ENCODE results near the gene LTA.

DNA sequence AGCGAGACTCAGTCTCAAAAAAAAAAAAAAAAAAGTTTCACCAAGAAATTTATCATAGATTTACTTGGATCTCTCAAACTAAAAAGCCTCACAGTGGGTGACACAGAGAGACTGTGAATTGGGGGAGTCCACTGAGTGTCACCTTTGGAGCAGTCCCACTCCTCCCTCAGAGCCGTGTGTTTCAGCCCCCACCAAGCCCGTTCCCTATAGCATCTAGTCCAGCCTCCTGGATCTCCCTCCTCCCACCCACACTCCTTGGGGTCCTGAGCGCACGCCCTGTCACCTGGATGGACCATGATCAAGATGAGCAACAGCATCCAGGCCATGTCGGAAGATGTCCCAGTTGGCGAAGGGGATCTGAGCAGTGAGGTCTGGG lies 20.3 kb downstream of the LTA start:
- TF ChIP-seq, protein P1, sequence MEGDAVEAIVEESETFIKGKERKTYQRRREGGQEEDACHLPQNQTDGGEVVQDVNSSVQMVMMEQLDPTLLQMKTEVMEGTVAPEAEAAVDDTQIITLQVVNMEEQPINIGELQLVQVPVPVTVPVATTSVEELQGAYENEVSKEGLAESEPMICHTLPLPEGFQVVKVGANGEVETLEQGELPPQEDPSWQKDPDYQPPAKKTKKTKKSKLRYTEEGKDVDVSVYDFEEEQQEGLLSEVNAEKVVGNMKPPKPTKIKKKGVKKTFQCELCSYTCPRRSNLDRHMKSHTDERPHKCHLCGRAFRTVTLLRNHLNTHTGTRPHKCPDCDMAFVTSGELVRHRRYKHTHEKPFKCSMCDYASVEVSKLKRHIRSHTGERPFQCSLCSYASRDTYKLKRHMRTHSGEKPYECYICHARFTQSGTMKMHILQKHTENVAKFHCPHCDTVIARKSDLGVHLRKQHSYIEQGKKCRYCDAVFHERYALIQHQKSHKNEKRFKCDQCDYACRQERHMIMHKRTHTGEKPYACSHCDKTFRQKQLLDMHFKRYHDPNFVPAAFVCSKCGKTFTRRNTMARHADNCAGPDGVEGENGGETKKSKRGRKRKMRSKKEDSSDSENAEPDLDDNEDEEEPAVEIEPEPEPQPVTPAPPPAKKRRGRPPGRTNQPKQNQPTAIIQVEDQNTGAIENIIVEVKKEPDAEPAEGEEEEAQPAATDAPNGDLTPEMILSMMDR (optimal IDR thresholded peaks at IDR 0.05 in 1 of 3, IDR thresholded peaks at IDR 0.05 in 1 of 3, conservative IDR thresholded peaks at IDR 0.05 in 1 of 3; ENCODE audit: extremely low read depth in 1 of 3, insufficient read depth in 2 of 3, low read length in 3 of 3): no peak
- no peak for TF ChIP-seq EZH2 (IDR thresholded peaks at IDR 0.05; ENCODE audit: low read length)

All from keratinocyte (primary cell).